Osteoblast (primary cell): ENCODE results near the gene KCNJ10. TPM values are rescaled to one million over a fixed set of nuclear protein-coding genes. Genes with fewer than 3 reads are reported as not detected.

Experiments
- DNase-seq: peaks from one replicate; pipeline ENCODE4 v3.0.0; 2011; ENCODE audit warnings: low spot score, mixed read lengths; ENCODE audit not compliant: insufficient read length; ENCODE audit errors: missing footprints
- H2AFZ ChIP-seq: 2 replicates; pipeline ENCODE4 v1.6.0; 2011; ENCODE audit warnings: mild to moderate bottlenecking, low read length
- H3K27ac ChIP-seq: 2 replicates; pipeline ENCODE4 v1.5.1; 2011; ENCODE audit warnings: mild to moderate bottlenecking, low read depth, low read length, moderate library complexity
- H3K27me3 ChIP-seq: 2 replicates; pipeline ENCODE4 v1.6.0; 2012; ENCODE audit warnings: mild to moderate bottlenecking, control low read depth, inconsistent platforms, low read length, moderate library complexity; ENCODE audit not compliant: insufficient read depth
- H3K36me3 ChIP-seq: 2 replicates; pipeline ENCODE4 v1.5.1; 2011; ENCODE audit warnings: mild to moderate bottlenecking, low read length, control low read depth, moderate library complexity; ENCODE audit not compliant: insufficient read depth
- H3K4me1 ChIP-seq: 2 replicates; pipeline ENCODE4 v1.5.1; 2011; ENCODE audit warnings: mild to moderate bottlenecking, low read length, control low read depth, moderate library complexity; ENCODE audit not compliant: insufficient read depth
- H3K4me2 ChIP-seq: 2 replicates; pipeline ENCODE4 v1.6.0; 2011; ENCODE audit warnings: mild to moderate bottlenecking, low read length; ENCODE audit not compliant: insufficient read depth
- H3K4me3 ChIP-seq: fragments of 200-600 bp; sonication (generic); 3 replicates; pipeline ENCODE4 v1.5.1; 2012; ENCODE audit warnings: mild to moderate bottlenecking, low read length, inconsistent platforms; ENCODE audit not compliant: insufficient read depth
- H3K79me2 ChIP-seq: 2 replicates; pipeline ENCODE4 v1.6.0; 2012; ENCODE audit warnings: mild to moderate bottlenecking, low read length, control low read depth, inconsistent platforms; ENCODE audit not compliant: insufficient read depth
- H3K9me3 ChIP-seq: 2 replicates; pipeline ENCODE4 v1.5.1; 2011; ENCODE audit warnings: low read depth, low read length, control low read depth
- H4K20me1 ChIP-seq: 2 replicates; pipeline ENCODE4 v1.6.0; 2012; ENCODE audit warnings: mild to moderate bottlenecking, low read length, control low read depth; ENCODE audit not compliant: insufficient read depth
- total RNA-seq: library from RNA; depleted of rRNA; stranded (reverse); fragments of >200 nt; gene quantifications from 2 replicates; pipeline ENCODE4 v1.2.3, GENCODE V29; 2012
- TF ChIP-seq, protein P1 (sequence below): IDR thresholded peaks from 2 replicates; pipeline ENCODE4 v1.5.1; 2011; ENCODE audit warnings: mild to moderate bottlenecking, low read depth, low read length, moderate library complexity; ENCODE audit errors: extremely low read depth

KCNJ10 gene
- total RNA-seq, 1 donor: not detected

DNA sequence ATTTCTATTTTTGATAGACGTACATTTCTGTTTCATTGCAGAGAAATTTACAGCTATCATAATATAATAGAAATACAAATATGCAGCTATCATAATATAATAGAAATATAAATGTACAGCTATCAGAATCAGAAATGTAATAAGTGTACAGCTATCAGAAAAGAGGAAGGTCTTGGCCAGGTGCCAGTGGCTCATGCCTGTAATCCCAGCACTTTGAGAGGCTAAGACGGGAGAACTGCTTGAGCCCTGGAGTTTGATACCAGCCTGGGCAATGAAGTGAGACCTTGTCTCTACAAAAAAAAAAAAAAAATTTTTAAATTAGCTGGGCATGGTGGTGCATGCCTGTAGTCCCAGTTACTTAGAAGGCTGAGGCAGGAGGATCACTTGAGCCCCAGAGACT is 76.0 kb downstream of the KCNJ10 start:
- no peaks in the 10 kb centered on the region for H4K20me1 ChIP-seq
- no peaks in the 10 kb centered on the region for H3K36me3 ChIP-seq
- no peak overlapping the region for H2AFZ ChIP-seq
- DNase-seq: no peak
- no peak overlapping the region for H3K4me2 ChIP-seq
- no peak overlapping the region for H3K4me3 ChIP-seq
- H3K9me3 ChIP-seq: no peaks in the 10 kb centered on the region
- H3K27me3 ChIP-seq: no peaks in the 10 kb centered on the region
- no peak overlapping the region for H3K27ac ChIP-seq
- no peaks in the 10 kb centered on the region for H3K79me2 ChIP-seq
- peaks cover 29% of the 10 kb centered on the region for H3K4me1 ChIP-seq
- TF ChIP-seq, protein P1, sequence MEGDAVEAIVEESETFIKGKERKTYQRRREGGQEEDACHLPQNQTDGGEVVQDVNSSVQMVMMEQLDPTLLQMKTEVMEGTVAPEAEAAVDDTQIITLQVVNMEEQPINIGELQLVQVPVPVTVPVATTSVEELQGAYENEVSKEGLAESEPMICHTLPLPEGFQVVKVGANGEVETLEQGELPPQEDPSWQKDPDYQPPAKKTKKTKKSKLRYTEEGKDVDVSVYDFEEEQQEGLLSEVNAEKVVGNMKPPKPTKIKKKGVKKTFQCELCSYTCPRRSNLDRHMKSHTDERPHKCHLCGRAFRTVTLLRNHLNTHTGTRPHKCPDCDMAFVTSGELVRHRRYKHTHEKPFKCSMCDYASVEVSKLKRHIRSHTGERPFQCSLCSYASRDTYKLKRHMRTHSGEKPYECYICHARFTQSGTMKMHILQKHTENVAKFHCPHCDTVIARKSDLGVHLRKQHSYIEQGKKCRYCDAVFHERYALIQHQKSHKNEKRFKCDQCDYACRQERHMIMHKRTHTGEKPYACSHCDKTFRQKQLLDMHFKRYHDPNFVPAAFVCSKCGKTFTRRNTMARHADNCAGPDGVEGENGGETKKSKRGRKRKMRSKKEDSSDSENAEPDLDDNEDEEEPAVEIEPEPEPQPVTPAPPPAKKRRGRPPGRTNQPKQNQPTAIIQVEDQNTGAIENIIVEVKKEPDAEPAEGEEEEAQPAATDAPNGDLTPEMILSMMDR: no peak

- Histone ChIP-seq H4K20me1 (no peaks in the 10 kb centered on the region), H3K4me3 (no peak overlapping the region), H3K4me1 (peaks cover 29% of the 10 kb centered on the region), H3K27me3 (no peaks in the 10 kb centered on the region), H3K79me2 (no peaks in the 10 kb centered on the region), H3K4me2 (no peak overlapping the region), H3K9me3 (no peaks in the 10 kb centered on the region), H3K27ac (no peak overlapping the region), H2AFZ (no peak overlapping the region), H3K36me3 (no peaks in the 10 kb centered on the region)
- TF ChIP-seq, protein P1: no peak
- no peak for DNase-seq
Observed at GRCh38 chr1:159992161-159992560, 77.8 kb downstream of the KCNJ10 start.

GRCh38 chr1:159991513-159991912 is 78.4 kb downstream of the KCNJ10 start:
- H3K27me3 ChIP-seq: no peaks in the 10 kb centered on the region
- H3K79me2 ChIP-seq: no peaks in the 10 kb centered on the region
- H4K20me1 ChIP-seq: no peaks in the 10 kb centered on the region
- H2AFZ ChIP-seq: peak overlapping the region; percentile 83
- H3K4me2 ChIP-seq: peak overlapping the region; percentile 69
- H3K4me3 ChIP-seq: peak overlapping the region; percentile 38
- H3K4me1 ChIP-seq: peaks cover 24% of the 10 kb centered on the region
- H3K9me3 ChIP-seq: no peaks in the 10 kb centered on the region
- TF ChIP-seq, protein P1: no peak
- DNase-seq: no peak
- no peak overlapping the region for H3K27ac ChIP-seq
- H3K36me3 ChIP-seq: no peaks in the 10 kb centered on the region

- no peak for DNase-seq
- H3K27me3 ChIP-seq: no peaks in the 10 kb centered on the region
- TF ChIP-seq, protein P1: no peak
Observed at GRCh38 chr1:159990005-159990404, 80.0 kb downstream of the KCNJ10 start.

More at GRCh38 chr1:159990005-159990404, 80.0 kb downstream of the KCNJ10 start:
- Histone ChIP-seq H3K4me1 (peaks cover 14% of the 10 kb centered on the region), H3K36me3 (no peaks in the 10 kb centered on the region), H3K27ac (no peak overlapping the region), H2AFZ (no peak overlapping the region), H4K20me1 (no peaks in the 10 kb centered on the region), H3K4me3 (no peak overlapping the region), H3K4me2 (no peak overlapping the region), H3K79me2 (no peaks in the 10 kb centered on the region), H3K9me3 (no peaks in the 10 kb centered on the region)
